HEK293 (cell line): ENCODE data around the gene HDAC2.

Experiments
- GLIS2 ChIP-seq: fragments of 450-650 bp; formaldehyde crosslinking; IDR thresholded peaks from 2 replicates; pipeline ENCODE4 v1.5.1; 2016; ENCODE audit warnings: missing biosample characterization, missing genetic modification characterization
- HIC1 ChIP-seq: fragments of 450-650 bp; formaldehyde crosslinking; IDR thresholded peaks from 2 replicates; pipeline ENCODE4 v1.5.1; 2016; ENCODE audit warnings: missing biosample characterization, missing genetic modification characterization
- KLF16 ChIP-seq: fragments of 450-650 bp; formaldehyde crosslinking; IDR thresholded peaks from 2 replicates; pipeline ENCODE4 v1.5.1; 2017; ENCODE audit warnings: missing biosample characterization, missing genetic modification characterization
- PBX3 ChIP-seq: sonication (generic); formaldehyde crosslinking; IDR thresholded peaks from 2 replicates; pipeline ENCODE4 v1.8.1; 2022; ENCODE audit warnings: mild to moderate bottlenecking, moderate library complexity, missing genetic modification reagents
- PRDM10 ChIP-seq: fragments of 450-650 bp; formaldehyde crosslinking; IDR thresholded peaks from 2 replicates; pipeline ENCODE4 v1.5.1; 2016; ENCODE audit warnings: missing biosample characterization, missing genetic modification characterization
- SP7 ChIP-seq: fragments of 450-650 bp; formaldehyde crosslinking; IDR thresholded peaks from 2 replicates; pipeline ENCODE4 v1.5.1; 2016; ENCODE audit warnings: missing biosample characterization, missing genetic modification characterization
- ZBTB10 ChIP-seq: fragments of 450-650 bp; formaldehyde crosslinking; IDR thresholded peaks from 2 replicates; pipeline ENCODE4 v1.5.1; 2016; ENCODE audit warnings: missing biosample characterization, missing genetic modification characterization
- ZBTB17 ChIP-seq: fragments of 450-650 bp; formaldehyde crosslinking; IDR thresholded peaks from 2 replicates; pipeline ENCODE4 v1.5.1; 2016; ENCODE audit warnings: missing biosample characterization, missing genetic modification characterization
- ZNF16 ChIP-seq: fragments of 450-650 bp; formaldehyde crosslinking; IDR thresholded peaks from 2 replicates; pipeline ENCODE4 v1.5.1; 2016; ENCODE audit warnings: low read depth, missing biosample characterization, missing genetic modification characterization
- ZNF24 ChIP-seq: fragments of 450-650 bp; formaldehyde crosslinking; IDR thresholded peaks from 2 replicates; pipeline ENCODE4 v1.5.1; 2016; ENCODE audit warnings: missing biosample characterization, missing genetic modification characterization
- ZNF585B ChIP-seq: fragments of 450-650 bp; formaldehyde crosslinking; IDR thresholded peaks from 2 replicates; pipeline ENCODE4 v1.5.1; 2016; ENCODE audit warnings: missing biosample characterization, missing genetic modification characterization
- ZNF664 ChIP-seq: fragments of 450-650 bp; formaldehyde crosslinking; IDR thresholded peaks from 2 replicates; pipeline ENCODE4 v1.5.1; 2016; ENCODE audit warnings: missing biosample characterization, missing genetic modification characterization
- ZNF670 ChIP-seq: fragments of 450-650 bp; formaldehyde crosslinking; IDR thresholded peaks from 2 replicates; pipeline ENCODE4 v1.5.1; 2016; ENCODE audit warnings: missing biosample characterization, missing genetic modification characterization, low read depth
- ZNF768 ChIP-seq: fragments of 450-650 bp; formaldehyde crosslinking; IDR thresholded peaks from 2 replicates; pipeline ENCODE4 v1.5.1; 2018; ENCODE audit warnings: missing biosample characterization, mild to moderate bottlenecking, missing genetic modification characterization
- ZNF785 ChIP-seq: fragments of 450-650 bp; formaldehyde crosslinking; IDR thresholded peaks from 2 replicates; pipeline ENCODE4 v1.5.1; 2016; ENCODE audit warnings: missing biosample characterization, missing genetic modification characterization
- ZNF791 ChIP-seq: fragments of 450-650 bp; formaldehyde crosslinking; IDR thresholded peaks from 2 replicates; pipeline ENCODE4 v1.5.1; 2016; ENCODE audit warnings: missing biosample characterization, missing genetic modification characterization
- ZNF792 ChIP-seq: fragments of 450-650 bp; formaldehyde crosslinking; IDR thresholded peaks from 2 replicates; pipeline ENCODE4 v1.5.1; 2016; ENCODE audit warnings: missing biosample characterization, missing genetic modification characterization
- ZSCAN16 ChIP-seq: fragments of 450-650 bp; formaldehyde crosslinking; IDR thresholded peaks from 2 replicates; pipeline ENCODE4 v1.5.1; 2016; ENCODE audit warnings: missing biosample characterization, missing genetic modification characterization
- TF ChIP-seq, protein P1 (sequence below): fragments of 450-650 bp; formaldehyde crosslinking; IDR thresholded peaks from 2 replicates; pipeline ENCODE4 v1.5.1; 2016; ENCODE audit warnings: missing biosample characterization, missing genetic modification characterization, low read depth
- TF ChIP-seq, protein P2 (sequence below): fragments of 450-650 bp; formaldehyde crosslinking; IDR thresholded peaks from 2 replicates; pipeline ENCODE4 v1.5.1; 2017; ENCODE audit warnings: missing biosample characterization, missing genetic modification characterization
- TF ChIP-seq, protein P3 (sequence below): fragments of 450-650 bp; IDR thresholded peaks from 2 replicates; pipeline ENCODE4 v1.5.1; 2018; ENCODE audit warnings: missing biosample characterization, missing genetic modification characterization
- TF ChIP-seq, protein P4 (sequence below): fragments of 450-650 bp; formaldehyde crosslinking; IDR thresholded peaks from 2 replicates; pipeline ENCODE4 v1.5.1; 2017; ENCODE audit warnings: missing biosample characterization, mild to moderate bottlenecking, missing genetic modification characterization, moderate library complexity

The HDAC2 gene

DNA sequence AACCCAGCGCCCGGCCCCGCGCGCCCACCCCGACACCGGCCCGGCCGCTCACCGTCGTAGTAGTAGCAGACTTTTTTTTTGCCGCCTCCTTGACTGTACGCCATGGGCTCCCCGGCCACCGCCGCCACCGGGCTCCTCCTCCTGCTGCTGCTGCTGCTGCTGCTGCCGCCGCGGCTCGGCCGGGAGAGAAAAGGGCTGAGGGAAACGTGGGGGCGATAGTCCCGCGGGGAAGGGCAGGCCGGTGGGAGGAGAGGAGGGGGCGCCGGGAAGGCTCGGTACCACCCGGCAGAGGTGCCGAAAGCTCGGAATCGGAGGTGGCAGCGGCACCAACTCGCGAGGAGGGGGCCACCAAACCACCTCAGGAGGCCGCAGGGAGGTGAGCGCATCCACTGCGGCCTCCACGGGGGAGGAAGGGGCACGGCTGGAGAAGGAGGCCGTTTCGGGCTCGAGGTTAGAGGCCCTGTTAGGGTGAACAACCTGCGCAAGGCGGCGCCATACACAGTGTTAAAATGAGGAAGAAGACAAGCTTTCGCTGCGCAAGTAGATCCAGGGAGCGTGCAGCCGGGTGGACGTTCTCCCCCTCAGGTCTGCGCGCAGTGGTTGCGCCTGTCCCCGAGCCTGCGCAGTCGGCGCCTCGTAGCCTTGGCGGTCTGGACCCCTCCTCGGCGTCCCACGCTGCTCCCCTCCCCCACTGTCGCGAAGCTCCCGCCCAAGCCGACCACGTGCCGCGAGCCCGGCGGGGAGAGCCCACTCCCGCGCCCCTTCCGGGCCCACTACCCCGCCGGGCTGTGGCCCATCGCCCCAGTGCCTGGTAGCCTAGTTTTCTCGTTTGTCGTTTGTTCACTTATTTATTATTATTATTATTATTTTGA lies at the start of gene HDAC2 (continued):
- TF ChIP-seq SP7 (tag by site-specific recombination) (peak; percentile 94), ZNF16 (0 out of 2 replicates have a peak, but pooled peaks have one; percentile 23), ZNF785 (tag by site-specific recombination) (peak; percentile 78; the same call in 1 of the 2 replicates), ZBTB10 (peak; percentile 75), PRDM10 (tag by site-specific recombination) (peak; percentile 100), ZNF670 (tag by site-specific recombination) (no peak), ZSCAN16 (tag by site-specific recombination) (no peak), HIC1 (peak; percentile 93), ZNF664 (peak; percentile 28; the same call in 1 of the 2 replicates), ZNF792 (no peak), ZBTB17 (tag by site-specific recombination) (peak; percentile 83), ZNF791 (tag by site-specific recombination) (no peak), ZNF24 (tag by site-specific recombination) (0 out of 2 replicates have a peak, but pooled peaks have one; percentile 56), PBX3 (CRISPR knock-in tag) (peak; percentile 94), ZNF768 (no peak), GLIS2 (tag by site-specific recombination) (peak; percentile 99), KLF16 (tag by site-specific recombination) (peak; percentile 86), ZNF585B (no peak)
- TF ChIP-seq, protein P1, sequence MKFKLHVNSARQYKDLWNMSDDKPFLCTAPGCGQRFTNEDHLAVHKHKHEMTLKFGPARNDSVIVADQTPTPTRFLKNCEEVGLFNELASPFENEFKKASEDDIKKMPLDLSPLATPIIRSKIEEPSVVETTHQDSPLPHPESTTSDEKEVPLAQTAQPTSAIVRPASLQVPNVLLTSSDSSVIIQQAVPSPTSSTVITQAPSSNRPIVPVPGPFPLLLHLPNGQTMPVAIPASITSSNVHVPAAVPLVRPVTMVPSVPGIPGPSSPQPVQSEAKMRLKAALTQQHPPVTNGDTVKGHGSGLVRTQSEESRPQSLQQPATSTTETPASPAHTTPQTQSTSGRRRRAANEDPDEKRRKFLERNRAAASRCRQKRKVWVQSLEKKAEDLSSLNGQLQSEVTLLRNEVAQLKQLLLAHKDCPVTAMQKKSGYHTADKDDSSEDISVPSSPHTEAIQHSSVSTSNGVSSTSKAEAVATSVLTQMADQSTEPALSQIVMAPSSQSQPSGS (tag by site-specific recombination): no peak
- TF ChIP-seq, protein P2, sequence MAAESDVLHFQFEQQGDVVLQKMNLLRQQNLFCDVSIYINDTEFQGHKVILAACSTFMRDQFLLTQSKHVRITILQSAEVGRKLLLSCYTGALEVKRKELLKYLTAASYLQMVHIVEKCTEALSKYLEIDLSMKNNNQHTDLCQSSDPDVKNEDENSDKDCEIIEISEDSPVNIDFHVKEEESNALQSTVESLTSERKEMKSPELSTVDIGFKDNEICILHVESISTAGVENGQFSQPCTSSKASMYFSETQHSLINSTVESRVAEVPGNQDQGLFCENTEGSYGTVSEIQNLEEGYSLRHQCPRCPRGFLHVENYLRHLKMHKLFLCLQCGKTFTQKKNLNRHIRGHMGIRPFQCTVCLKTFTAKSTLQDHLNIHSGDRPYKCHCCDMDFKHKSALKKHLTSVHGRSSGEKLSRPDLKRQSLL: no peak
- TF ChIP-seq, protein P3, sequence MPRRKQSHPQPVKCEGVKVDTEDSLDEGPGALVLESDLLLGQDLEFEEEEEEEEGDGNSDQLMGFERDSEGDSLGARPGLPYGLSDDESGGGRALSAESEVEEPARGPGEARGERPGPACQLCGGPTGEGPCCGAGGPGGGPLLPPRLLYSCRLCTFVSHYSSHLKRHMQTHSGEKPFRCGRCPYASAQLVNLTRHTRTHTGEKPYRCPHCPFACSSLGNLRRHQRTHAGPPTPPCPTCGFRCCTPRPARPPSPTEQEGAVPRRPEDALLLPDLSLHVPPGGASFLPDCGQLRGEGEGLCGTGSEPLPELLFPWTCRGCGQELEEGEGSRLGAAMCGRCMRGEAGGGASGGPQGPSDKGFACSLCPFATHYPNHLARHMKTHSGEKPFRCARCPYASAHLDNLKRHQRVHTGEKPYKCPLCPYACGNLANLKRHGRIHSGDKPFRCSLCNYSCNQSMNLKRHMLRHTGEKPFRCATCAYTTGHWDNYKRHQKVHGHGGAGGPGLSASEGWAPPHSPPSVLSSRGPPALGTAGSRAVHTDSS (tag by site-specific recombination): no peak
- TF ChIP-seq, protein P4, sequence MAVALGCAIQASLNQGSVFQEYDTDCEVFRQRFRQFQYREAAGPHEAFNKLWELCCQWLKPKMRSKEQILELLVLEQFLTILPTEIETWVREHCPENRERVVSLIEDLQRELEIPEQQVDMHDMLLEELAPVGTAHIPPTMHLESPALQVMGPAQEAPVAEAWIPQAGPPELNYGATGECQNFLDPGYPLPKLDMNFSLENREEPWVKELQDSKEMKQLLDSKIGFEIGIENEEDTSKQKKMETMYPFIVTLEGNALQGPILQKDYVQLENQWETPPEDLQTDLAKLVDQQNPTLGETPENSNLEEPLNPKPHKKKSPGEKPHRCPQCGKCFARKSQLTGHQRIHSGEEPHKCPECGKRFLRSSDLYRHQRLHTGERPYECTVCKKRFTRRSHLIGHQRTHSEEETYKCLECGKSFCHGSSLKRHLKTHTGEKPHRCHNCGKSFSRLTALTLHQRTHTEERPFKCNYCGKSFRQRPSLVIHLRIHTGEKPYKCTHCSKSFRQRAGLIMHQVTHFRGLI (tag by site-specific recombination): peak; percentile 81
